SU-DHL-6 (cell line): ENCODE results near the gene C4B.

Experiments used
- H2AFZ ChIP-seq: fragments of 200-600 bp; sonication (generic); 2 replicates; pipeline ENCODE4 v1.6.1; 2014; ENCODE audit warnings: low read depth, mild to moderate bottlenecking, moderate library complexity, mixed read lengths, antibody characterized with exemption, low read length; ENCODE audit not compliant: severe bottlenecking
- H3F3A ChIP-seq: fragments of 200-600 bp; shearing (Covaris generic); 2 replicates; pipeline ENCODE4 v1.6.0; 2016; ENCODE audit warnings: antibody characterized with exemption, mild to moderate bottlenecking; ENCODE audit not compliant: insufficient read depth
- H3K27ac ChIP-seq: fragments of 200-600 bp; sonication (generic); 2 replicates; pipeline ENCODE4 v1.5.1; 2016; ENCODE audit warnings: low read depth, mild to moderate bottlenecking, low read length, moderate library complexity, mixed read lengths
- H3K27me3 ChIP-seq: fragments of 200-600 bp; sonication (generic), shearing (Covaris generic); 2 replicates; pipeline ENCODE4 v1.6.0; 2014; ENCODE audit warnings: mild to moderate bottlenecking, low read length
- H3K36me3 ChIP-seq: fragments of 200-600 bp; sonication (generic); 2 replicates; pipeline ENCODE4 v1.6.1; 2014; ENCODE audit warnings: mild to moderate bottlenecking, low read length, mixed read lengths
- H3K4me2 ChIP-seq: fragments of 300-600, 200-600 bp; shearing (Covaris generic), sonication (generic); 2 replicates; pipeline ENCODE4 v1.6.0; 2014; ENCODE audit warnings: low read length, low read depth, mild to moderate bottlenecking; ENCODE audit not compliant: poor library complexity, severe bottlenecking
- H3K4me3 ChIP-seq: fragments of 200-600 bp; sonication (generic); 2 replicates; pipeline ENCODE4 v1.5.1; 2014; ENCODE audit warnings: antibody characterized with exemption, low read length, mild to moderate bottlenecking, mixed read lengths; ENCODE audit not compliant: insufficient read depth, poor library complexity, severe bottlenecking
- H3K79me2 ChIP-seq: fragments of 200-600 bp; sonication (generic); 2 replicates; pipeline ENCODE4 v1.6.1; 2014; ENCODE audit warnings: mild to moderate bottlenecking, low read length, moderate library complexity; ENCODE audit not compliant: insufficient read depth
- H3K9ac ChIP-seq: fragments of 200-600 bp; sonication (generic); 2 replicates; pipeline ENCODE4 v1.7.0; 2014; ENCODE audit warnings: mild to moderate bottlenecking, low read length
- H3K9me2 ChIP-seq: fragments of 200-600 bp; sonication (generic); replicated peaks from 2 replicates; pipeline ENCODE4 v1.6.1; 2014; ENCODE audit warnings: low read length; ENCODE audit not compliant: insufficient read depth
- H3K9me3 ChIP-seq: fragments of 200-600 bp; sonication (generic); 2 replicates; pipeline ENCODE4 v1.6.1; 2014; ENCODE audit warnings: low read length, mixed read lengths; ENCODE audit not compliant: insufficient read depth
- H4K20me1 ChIP-seq: fragments of 200-600 bp; sonication (generic); 2 replicates; pipeline ENCODE4 v1.6.1; 2014; ENCODE audit warnings: low read depth, mild to moderate bottlenecking, antibody characterized with exemption, low read length, moderate library complexity, mixed read lengths
- CTCF ChIP-seq: fragments of 200-600 bp; sonication (generic); IDR thresholded peaks from one replicate; pipeline ENCODE4 v1.5.1; 2017; ENCODE audit warnings: antibody characterized with exemption, mild to moderate bottlenecking, low read length, moderate library complexity; ENCODE audit not compliant: insufficient read depth, poor library complexity, severe bottlenecking
- EZH2phosphoT487 ChIP-seq: fragments of 200-600 bp; sonication (generic), shearing (Covaris generic); conservative IDR thresholded peaks from 2 replicates; pipeline ENCODE4 v1.6.1; 2018; ENCODE audit warnings: mild to moderate bottlenecking, antibody characterized with exemption, low read length, moderate library complexity, mixed read lengths

The C4B gene

GRCh38 chr6:32073101-32073500, 58.5 kb downstream of the C4B start:
- Histone ChIP-seq H3K27me3 (no peaks in the 10 kb centered on the region; the same call in 1 of the 2 replicates), H4K20me1 (no peaks in the 10 kb centered on the region), H3K9ac (no peak overlapping the region), H3K9me2 (no peaks in the 10 kb centered on the region), H3K4me3 (no peak overlapping the region), H3K27ac (no peak overlapping the region), H3K4me2 (no peak overlapping the region), H3F3A (no peaks in the 10 kb centered on the region), H3K9me3 (no peaks in the 10 kb centered on the region), H3K79me2 (no peaks in the 10 kb centered on the region), H3K36me3 (no peaks in the 10 kb centered on the region), H2AFZ (no peak overlapping the region)
- TF ChIP-seq CTCF (no peak), EZH2phosphoT487 (no peak)

- Histone ChIP-seq H3K9ac (no peak overlapping the region), H3K4me2 (no peak overlapping the region), H3K9me3 (no peaks in the 10 kb centered on the region), H3K27ac (no peak overlapping the region), H4K20me1 (no peaks in the 10 kb centered on the region), H3K4me3 (no peak overlapping the region), H3K9me2 (no peaks in the 10 kb centered on the region), H3K79me2 (no peaks in the 10 kb centered on the region), H2AFZ (no peak overlapping the region), H3F3A (no peaks in the 10 kb centered on the region), H3K36me3 (no peaks in the 10 kb centered on the region), H3K27me3 (no peaks in the 10 kb centered on the region; the same call in 1 of the 2 replicates)
- TF ChIP-seq CTCF: no peak
Measured at GRCh38 chr6:32073613-32074012, 59.0 kb downstream of the C4B start.

- H3K27ac ChIP-seq: no peak overlapping the region
- H3F3A ChIP-seq: no peaks in the 10 kb centered on the region
- H3K4me3 ChIP-seq: no peak overlapping the region
- H3K9me3 ChIP-seq: no peaks in the 10 kb centered on the region
- TF ChIP-seq EZH2phosphoT487 (no peak), CTCF (no peak)
- no peak overlapping the region for H3K9ac ChIP-seq
- H3K36me3 ChIP-seq: no peaks in the 10 kb centered on the region
- no peaks in the 10 kb centered on the region; the same call in 1 of the 2 replicates for H3K27me3 ChIP-seq
- no peak overlapping the region for H2AFZ ChIP-seq
- H3K79me2 ChIP-seq: no peaks in the 10 kb centered on the region
- no peak overlapping the region for H3K4me2 ChIP-seq
- no peaks in the 10 kb centered on the region for H3K9me2 ChIP-seq
- H4K20me1 ChIP-seq: no peaks in the 10 kb centered on the region
Measured at GRCh38 chr6:32074996-32075532, 60.5 kb downstream of the C4B start.
